ENCODE data around the gene RNF217.
"Not testable (repeated sequence)": the region's sequence is repeated elsewhere in the genome, so short reads cannot be mapped to it uniquely, and the experiment has no call there.

Gene RNF217

GRCh38 chr6:125102891-125103290 lies 140.7 kb downstream of the RNF217 start:
- DNase-seq = no peak

- no peak for DNase-seq
Observed at GRCh38 chr6:125104425-125104824, 142.2 kb downstream of the RNF217 start.

DNA sequence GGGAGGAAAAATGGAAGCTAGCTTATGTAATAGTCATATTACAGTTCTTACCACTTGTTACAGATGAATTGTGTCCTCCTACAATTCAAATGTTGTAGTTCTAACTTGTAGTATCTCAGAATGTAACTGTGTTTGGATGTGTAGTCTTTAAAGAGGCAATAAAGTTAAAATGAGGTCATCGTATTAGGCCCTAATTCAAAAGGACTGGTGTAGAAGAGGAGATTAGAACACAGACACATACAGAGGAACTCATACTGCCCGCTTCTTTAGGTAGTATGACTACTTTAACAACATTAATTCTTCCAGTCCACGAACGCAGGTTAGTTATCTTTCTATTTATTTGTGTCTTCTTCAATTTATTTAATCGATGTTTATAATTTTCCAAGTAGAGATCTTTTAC lies 144.8 kb downstream of the RNF217 start:
- no peak for DNase-seq

- DNase-seq = no peak
Observed at GRCh38 chr6:125107896-125108295, 145.7 kb downstream of the RNF217 start.

- no peak for DNase-seq
Observed at GRCh38 chr6:125110056-125110455, 147.8 kb downstream of the RNF217 start.

- no peak for DNase-seq
Observed at GRCh38 chr6:125111219-125111983, 149.2 kb downstream of the RNF217 start.

GRCh38 chr6:125112934-125113333 lies 150.7 kb downstream of the RNF217 start:
- no peak for DNase-seq

- no peak for DNase-seq
Observed at GRCh38 chr6:125114248-125114858, 152.1 kb downstream of the RNF217 start.

DNA sequence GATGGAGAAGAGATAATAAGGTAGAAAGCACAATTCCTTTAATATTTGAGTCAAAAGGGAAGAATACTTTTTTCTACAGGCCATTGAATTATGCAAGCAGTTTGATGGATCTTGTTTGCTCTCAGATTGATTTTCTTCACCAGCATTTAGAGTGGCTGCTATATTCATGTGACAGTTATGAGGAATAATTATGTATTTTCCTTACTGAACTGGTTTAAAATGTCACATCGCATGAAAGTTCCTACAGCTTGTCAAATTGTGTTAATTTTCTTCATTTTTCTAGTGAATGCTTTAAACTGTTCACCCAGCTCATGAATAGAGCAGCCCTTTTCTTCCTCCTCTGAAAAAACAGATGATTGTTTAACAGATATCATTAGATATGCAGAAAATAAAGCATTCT lies 153.9 kb downstream of the RNF217 start:
- no peak for DNase-seq

DNA sequence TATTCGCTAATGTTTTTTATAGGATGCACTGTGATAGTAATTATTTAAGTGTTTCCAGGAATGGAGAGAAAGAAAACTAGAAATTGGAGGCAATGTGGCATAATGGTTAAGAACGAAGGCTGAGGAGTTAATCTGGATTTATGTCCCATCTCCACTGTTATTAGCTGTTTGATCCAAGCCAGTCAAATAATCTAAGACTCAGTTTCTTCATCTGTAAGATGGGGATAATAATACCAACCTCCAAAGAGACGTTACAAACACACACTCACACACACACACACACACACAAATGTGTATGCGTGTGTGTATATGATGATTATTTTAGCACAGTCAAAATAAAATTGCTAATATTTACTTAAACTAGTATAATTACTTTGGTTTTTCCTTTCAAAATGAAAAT lies 154.5 kb downstream of the RNF217 start:
- no peak for DNase-seq

DNA sequence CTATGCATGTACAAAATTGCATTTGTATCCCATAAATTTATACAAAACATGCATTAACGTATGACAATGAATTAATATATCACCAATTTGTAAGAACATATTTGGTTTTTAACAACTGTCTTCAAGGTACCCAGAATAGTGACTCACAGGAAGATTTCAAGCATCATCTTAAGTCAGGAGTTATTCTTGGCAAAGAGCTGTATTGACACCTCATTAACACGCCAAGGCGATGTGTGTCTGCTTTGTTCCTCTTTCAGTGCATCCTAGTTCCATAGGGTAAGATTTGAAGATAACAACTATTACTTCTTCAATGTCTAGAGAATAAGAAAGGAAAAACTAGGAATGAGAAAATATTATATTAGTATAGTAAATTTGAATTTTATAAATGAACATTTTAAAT lies 155.6 kb downstream of the RNF217 start:
- DNase-seq = no peak

DNA sequence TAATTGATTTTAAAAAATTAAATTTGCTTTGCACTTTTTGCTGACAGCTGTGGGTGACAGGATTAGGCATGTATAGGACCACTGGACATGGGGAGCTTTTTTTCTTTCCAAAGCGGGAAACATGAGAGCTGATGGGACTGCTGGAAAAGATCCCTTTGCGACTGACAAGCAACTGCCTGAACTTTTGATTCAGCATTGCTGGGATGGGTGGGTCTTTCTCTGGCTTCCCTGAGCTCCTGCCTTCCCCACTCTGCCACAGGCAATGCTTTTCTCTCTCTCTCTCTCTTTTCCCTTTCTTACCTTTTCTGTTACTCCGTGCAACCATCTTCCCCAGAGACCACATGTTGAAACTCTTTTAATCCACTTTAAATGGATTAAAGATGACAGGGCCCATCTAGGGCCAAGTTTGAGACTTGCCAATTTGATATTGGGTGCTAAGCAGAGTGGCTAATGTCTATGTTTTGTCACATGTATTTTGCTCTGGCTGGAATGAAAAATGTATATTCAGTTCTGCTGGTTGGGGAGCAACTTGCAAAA lies 157.9 kb downstream of the RNF217 start:
- no peak for DNase-seq

- DNase-seq = no peak
Observed at GRCh38 chr6:125121894-125122293, 159.7 kb downstream of the RNF217 start.

DNA sequence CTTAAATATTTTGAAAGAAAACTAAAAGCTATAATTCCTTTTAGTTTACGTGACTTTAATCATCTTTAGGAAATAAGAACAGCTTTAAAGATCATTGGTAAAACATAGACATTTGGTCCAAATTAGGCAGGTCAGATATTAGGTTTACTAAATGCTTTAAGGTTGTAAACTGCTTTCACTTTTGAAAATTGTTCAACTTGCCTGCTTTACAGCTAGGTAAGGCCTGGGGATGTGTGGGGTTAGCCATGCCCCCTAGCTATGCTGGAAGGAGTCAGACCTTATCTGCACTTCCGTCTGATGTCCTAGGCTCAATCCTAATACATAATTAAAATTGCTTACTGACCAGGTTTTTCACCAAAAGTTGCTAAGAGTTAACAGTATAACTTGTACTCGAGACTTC lies 160.8 kb downstream of the RNF217 start:
- no peak for DNase-seq

GRCh38 chr6:125123468-125124048 lies 161.3 kb downstream of the RNF217 start:
- DNase-seq = no peak

- DNase-seq = no peak
Observed at GRCh38 chr6:125124049-125124669, 161.9 kb downstream of the RNF217 start.

- DNase-seq = not testable (repeated sequence)
Observed at GRCh38 chr6:125125856-125126255, 163.6 kb downstream of the RNF217 start.

- no peak for DNase-seq
Observed at GRCh38 chr6:125129354-125129753, 167.1 kb downstream of the RNF217 start.

DNA sequence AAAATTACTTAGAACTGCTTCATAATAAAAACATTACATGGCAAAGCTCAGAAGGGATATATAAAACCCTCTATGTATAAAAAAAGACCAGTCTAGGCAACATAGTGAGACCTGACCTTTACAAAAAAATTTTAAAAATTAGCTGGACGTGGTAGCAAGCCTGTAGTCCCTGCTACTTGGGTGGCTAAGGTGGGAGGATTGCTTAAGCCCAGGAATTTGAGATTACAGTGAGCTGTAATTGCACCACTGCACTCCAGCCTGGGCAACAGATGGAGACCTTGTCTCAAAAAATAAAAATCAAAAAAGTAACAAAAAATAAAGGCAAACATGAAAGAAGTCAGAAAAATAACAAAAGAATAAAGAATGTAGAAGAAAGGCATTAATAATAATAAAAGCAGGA lies 169.8 kb downstream of the RNF217 start:
- DNase-seq = no peak

DNA sequence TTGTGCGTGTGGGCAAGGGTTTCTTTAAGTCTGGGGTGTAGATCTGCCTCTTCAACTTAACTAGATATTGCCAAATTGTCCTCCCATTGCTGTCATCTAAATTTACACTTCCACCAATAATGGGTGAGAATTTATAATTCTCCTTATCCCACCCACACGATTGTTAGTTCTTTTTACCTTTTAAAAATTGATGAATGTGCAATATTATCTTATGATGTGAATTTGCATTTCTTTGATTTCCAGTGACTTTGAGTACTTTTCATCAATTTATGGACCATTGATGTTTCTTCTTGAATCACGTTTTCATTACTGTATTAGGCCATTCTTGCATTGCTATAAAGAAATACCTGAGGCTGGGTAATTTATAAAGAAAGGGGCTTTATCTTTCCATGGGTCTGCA lies 174.1 kb downstream of the RNF217 start:
- no peak for DNase-seq

- no peak for DNase-seq
Observed at GRCh38 chr6:125138083-125138482, 175.8 kb downstream of the RNF217 start.

- no peak for DNase-seq
Observed at GRCh38 chr6:125140808-125141207, 178.6 kb downstream of the RNF217 start.
